ENCODE measurements around the gene PRPSAP1. TPM values are rescaled to one million over a fixed set of nuclear protein-coding genes. Genes with fewer than 3 reads are reported as not detected.
A peak's percentile ranks its signal among the peaks of the same experiment; 100 is the strongest.

The PRPSAP1 gene
- total RNA-seq, 1 experiment from 2014 or later = 47.8 TPM

GRCh38 chr17:76353004-76353598 is 615 bp downstream of the PRPSAP1 start:
- Histone ChIP-seq H3K9ac (ENCODE audit: low read length) (peak overlapping the region; percentile 78), H3K79me2 (ENCODE audit: low read length) (peaks cover 46% of the 10 kb centered on the region), H3K4me2 (ENCODE audit: low read length) (peak overlapping the region; percentile 90), H3K36me3 (ENCODE audit: low read depth, low read length) (0 out of 2 replicates have a peak, but pooled peaks cover 4% of the 10 kb centered on the region), H3K4me3 (ENCODE audit: low read length) (peak overlapping the region; percentile 92), H3K4me1 (ENCODE audit: insufficient read depth, low read length) (peaks cover 24% of the 10 kb centered on the region), H4K20me1 (ENCODE audit: low read length) (no peaks in the 10 kb centered on the region), H3F3A (ENCODE audit: low read length, unreplicated experiment) (no peaks in the 10 kb centered on the region), H3K9me3 (ENCODE audit: low read length) (no peaks in the 10 kb centered on the region), H3K27me3 (ENCODE audit: low read length) (no peaks in the 10 kb centered on the region), H3K27ac (ENCODE audit: low read length) (peak overlapping the region; percentile 81), H2AFZ (ENCODE audit: low read length) (peak overlapping the region; percentile 94), H3K9me2 (replicated peaks; ENCODE audit: low read length) (no peaks in the 10 kb centered on the region)
- intact Hi-C loops (cut with micrococcal nuclease) = loop anchor here (5.0 kb wide), 1 partner anchor 34 kb away; no protein-coding TSS in a partner anchor
- ChIA-PET POLR2A (ENCODE audit: unreplicated experiment) (interaction anchor here (0.5 to 1.0 kb wide), 6 partner anchors 18 to 249 kb away, joined by 3 to 13 read pairs (median 4); no protein-coding TSS in a partner anchor), CTCF (interaction anchor here (0.6 to 2.3 kb wide), 7 partner anchors 12 to 94 kb away, joined by 3 to 19 read pairs (median 5); partner anchors contain the start of gene SPHK1)
- no TSS peak for BruUV-seq (replicated peaks)
- TF ChIP-seq CTCF (conservative IDR thresholded peaks at IDR 0.05; ENCODE audit: low read depth, low read length) (no peak), EZH2 (IDR thresholded peaks at IDR 0.05; ENCODE audit: low read length, unreplicated experiment) (no peak), EZH2phosphoT487 (IDR thresholded peaks at IDR 0.05; ENCODE audit: borderline replicate concordance, low read length) (no peak)
- DNase-seq = no peak
- peak; percentile 16 for ATAC-seq

- H3K4me2 ChIP-seq (ENCODE audit: low read length) = peak overlapping the region; percentile 90
- no peak for DNase-seq
- peaks cover 46% of the 10 kb centered on the region for H3K79me2 ChIP-seq (ENCODE audit: low read length)
- intact Hi-C loops (cut with micrococcal nuclease) = loop anchor here (5.0 kb wide), 1 partner anchor 36 kb away; no protein-coding TSS in a partner anchor
- ChIA-PET CTCF (interaction anchor here (0.5 to 0.7 kb wide), 4 partner anchors 34 to 228 kb away, joined by 3 to 5 read pairs (median 4); no protein-coding TSS in a partner anchor), POLR2A (ENCODE audit: unreplicated experiment) (interaction anchor here (0.5 to 0.7 kb wide), 3 partner anchors 15 to 99 kb away, joined by 3 to 15 read pairs (median 12); no protein-coding TSS in a partner anchor)
- no peaks in the 10 kb centered on the region for H3K9me3 ChIP-seq (ENCODE audit: low read length)
- no TSS peak for BruUV-seq (replicated peaks)
- peak overlapping the region; percentile 92 for H3K4me3 ChIP-seq (ENCODE audit: low read length)
- H3K9ac ChIP-seq (ENCODE audit: low read length) = no peak overlapping the region
- H3K4me1 ChIP-seq (ENCODE audit: insufficient read depth, low read length) = peaks cover 18% of the 10 kb centered on the region
- H2AFZ ChIP-seq (ENCODE audit: low read length) = no peak overlapping the region
- no peaks in the 10 kb centered on the region for H4K20me1 ChIP-seq (ENCODE audit: low read length)
- peaks cover 10% of the 10 kb centered on the region; the same call in 1 of the 2 replicates for H3K36me3 ChIP-seq (ENCODE audit: low read depth, low read length)
- H3F3A ChIP-seq (ENCODE audit: low read length, unreplicated experiment) = no peaks in the 10 kb centered on the region
- TF ChIP-seq CTCF (conservative IDR thresholded peaks at IDR 0.05; ENCODE audit: low read depth, low read length) (no peak), EZH2phosphoT487 (IDR thresholded peaks at IDR 0.05; ENCODE audit: borderline replicate concordance, low read length) (no peak), EZH2 (IDR thresholded peaks at IDR 0.05; ENCODE audit: low read length, unreplicated experiment) (no peak)
- no peaks in the 10 kb centered on the region for H3K27me3 ChIP-seq (ENCODE audit: low read length)
- no peaks in the 10 kb centered on the region for H3K9me2 ChIP-seq (replicated peaks; ENCODE audit: low read length)
- H3K27ac ChIP-seq (ENCODE audit: low read length) = no peak overlapping the region
- no peak for ATAC-seq
Observed at GRCh38 chr17:76351526-76352071, 2.1 kb downstream of the PRPSAP1 start.

Data from PC-3 (cell line).